GM21515 (cell line): ENCODE results near the gene PDCD7.
"Not testable (repeated sequence)": the region's sequence is repeated elsewhere in the genome, so short reads cannot be mapped to it uniquely, and the experiment has no call there.

Source experiments
- ATAC-seq: cut with Tn5 transposase; IDR thresholded peaks from one replicate; pipeline ENCODE4 v1.9.1; 2021; ENCODE audit not compliant: unreplicated experiment

PDCD7 gene

GRCh38 chr15:65076486-65077290 lies 56.9 kb downstream of the PDCD7 start, which contains the start of gene KBTBD13:
Gene KBTBD13, plus strand, starts transcription at chr15:65076746. Its CDS starts 70 bp downstream, at chr15:65076816.
- no peak for ATAC-seq

- not testable (repeated sequence) for ATAC-seq
Observed at GRCh38 chr15:65075607-65076395, 57.8 kb downstream of the PDCD7 start.

GRCh38 chr15:65074946-65075345 lies 58.7 kb downstream of the PDCD7 start:
- not testable (repeated sequence) for ATAC-seq

GRCh38 chr15:65072617-65073016 lies 61.0 kb downstream of the PDCD7 start:
- ATAC-seq: no peak

GRCh38 chr15:65072027-65072426 lies 61.6 kb downstream of the PDCD7 start:
- ATAC-seq: no peak

GRCh38 chr15:65071381-65071811 lies 62.2 kb downstream of the PDCD7 start:
- ATAC-seq: no peak

GRCh38 chr15:65069779-65070546 lies 63.6 kb downstream of the PDCD7 start:
- ATAC-seq: no peak

- ATAC-seq: no peak
Observed at GRCh38 chr15:65069179-65069578, 64.4 kb downstream of the PDCD7 start.

GRCh38 chr15:65068403-65068788 lies 65.2 kb downstream of the PDCD7 start:
- no peak for ATAC-seq

GRCh38 chr15:65067645-65068402 lies 65.8 kb downstream of the PDCD7 start, which contains the start of gene RASL12:
Gene RASL12, minus strand, starts transcription at chr15:65067991. Its CDS starts 156 bp downstream, at chr15:65067835.
- no peak for ATAC-seq
